BE2C (cell line): ENCODE data around the gene EFCC1.

Source experiments
- DNase-seq: peaks from one replicate; pipeline ENCODE4 v3.0.0-alpha.2; 2020
- H3K27me3 ChIP-seq: fragments of 250-450 bp; sonication (Bioruptor Pico); 2 replicates; pipeline ENCODE4 v1.5.1; 2020; ENCODE audit warnings: mild to moderate bottlenecking
- H3K36me3 ChIP-seq: fragments of 250-450 bp; sonication (Bioruptor Pico); 2 replicates; pipeline ENCODE4 v1.5.1; 2020; ENCODE audit warnings: mild to moderate bottlenecking
- H3K4me1 ChIP-seq: fragments of 250-450 bp; sonication (Bioruptor Pico); 2 replicates; pipeline ENCODE4 v1.5.1; 2020
- H3K4me3 ChIP-seq: 2 replicates; pipeline ENCODE4 v1.5.1; 2011; ENCODE audit warnings: low read depth, low read length
- H3K9me3 ChIP-seq: fragments of 250-450 bp; sonication (Bioruptor Pico); 2 replicates; pipeline ENCODE4 v1.5.1; 2020
- TF ChIP-seq, protein P1 (sequence below): IDR thresholded peaks from 2 replicates; pipeline ENCODE4 v1.5.1; 2012; ENCODE audit warnings: mild to moderate bottlenecking, low read depth, low read length

EFCC1 gene

DNA sequence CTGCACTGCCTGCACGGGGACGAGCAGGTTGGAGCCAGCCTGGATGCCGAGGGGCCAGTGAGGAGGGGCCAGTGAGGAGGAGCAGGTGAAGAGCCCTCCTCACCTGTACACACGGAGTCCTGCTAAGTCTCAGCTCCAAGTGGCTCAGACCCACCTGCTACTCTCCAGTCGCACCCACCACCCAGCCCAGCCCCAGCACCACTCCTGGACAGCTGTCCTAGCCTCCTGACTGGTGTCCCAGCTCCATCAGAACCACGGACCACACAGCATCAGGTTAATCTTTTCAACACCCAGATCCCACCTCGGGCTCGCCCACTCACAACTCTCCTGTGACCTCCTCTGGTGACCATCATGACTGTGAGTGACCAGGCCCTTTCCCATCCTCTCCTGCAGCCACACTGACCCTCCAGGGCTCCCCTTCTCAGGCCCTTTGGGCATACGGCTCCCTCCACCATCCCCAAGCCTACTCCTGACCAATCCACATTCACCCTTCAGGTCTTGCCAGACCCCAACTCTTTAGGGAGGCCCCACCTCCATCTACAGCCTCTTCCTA, 13.8 kb downstream of the EFCC1 start:
- Histone ChIP-seq H3K4me1 (peaks cover 5% of the 10 kb centered on the region; the same call in 1 of the 2 replicates), H3K4me3 (no peak overlapping the region), H3K9me3 (no peaks in the 10 kb centered on the region), H3K36me3 (no peaks in the 10 kb centered on the region), H3K27me3 (no peaks in the 10 kb centered on the region)
- TF ChIP-seq, protein P1, sequence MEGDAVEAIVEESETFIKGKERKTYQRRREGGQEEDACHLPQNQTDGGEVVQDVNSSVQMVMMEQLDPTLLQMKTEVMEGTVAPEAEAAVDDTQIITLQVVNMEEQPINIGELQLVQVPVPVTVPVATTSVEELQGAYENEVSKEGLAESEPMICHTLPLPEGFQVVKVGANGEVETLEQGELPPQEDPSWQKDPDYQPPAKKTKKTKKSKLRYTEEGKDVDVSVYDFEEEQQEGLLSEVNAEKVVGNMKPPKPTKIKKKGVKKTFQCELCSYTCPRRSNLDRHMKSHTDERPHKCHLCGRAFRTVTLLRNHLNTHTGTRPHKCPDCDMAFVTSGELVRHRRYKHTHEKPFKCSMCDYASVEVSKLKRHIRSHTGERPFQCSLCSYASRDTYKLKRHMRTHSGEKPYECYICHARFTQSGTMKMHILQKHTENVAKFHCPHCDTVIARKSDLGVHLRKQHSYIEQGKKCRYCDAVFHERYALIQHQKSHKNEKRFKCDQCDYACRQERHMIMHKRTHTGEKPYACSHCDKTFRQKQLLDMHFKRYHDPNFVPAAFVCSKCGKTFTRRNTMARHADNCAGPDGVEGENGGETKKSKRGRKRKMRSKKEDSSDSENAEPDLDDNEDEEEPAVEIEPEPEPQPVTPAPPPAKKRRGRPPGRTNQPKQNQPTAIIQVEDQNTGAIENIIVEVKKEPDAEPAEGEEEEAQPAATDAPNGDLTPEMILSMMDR = no peak
- DNase-seq = no peak

- TF ChIP-seq, protein P1 = no peak
- Histone ChIP-seq H3K4me1 (peaks cover 5% of the 10 kb centered on the region; the same call in 1 of the 2 replicates), H3K36me3 (no peaks in the 10 kb centered on the region), H3K9me3 (no peaks in the 10 kb centered on the region), H3K4me3 (no peak overlapping the region), H3K27me3 (no peaks in the 10 kb centered on the region)
- DNase-seq = no peak
Observed at GRCh38 chr3:129015388-129016105, 14.4 kb downstream of the EFCC1 start.

- no peaks in the 10 kb centered on the region for H3K27me3 ChIP-seq
- TF ChIP-seq, protein P1 = no peak; the same call in 1 of the 2 replicates
- H3K36me3 ChIP-seq = no peaks in the 10 kb centered on the region
- H3K9me3 ChIP-seq = no peaks in the 10 kb centered on the region
- DNase-seq = peak; percentile 52
- H3K4me3 ChIP-seq = no peak overlapping the region
- peaks cover 5% of the 10 kb centered on the region; the same call in 1 of the 2 replicates for H3K4me1 ChIP-seq
Observed at GRCh38 chr3:129016356-129016719, 15.2 kb downstream of the EFCC1 start.

DNA sequence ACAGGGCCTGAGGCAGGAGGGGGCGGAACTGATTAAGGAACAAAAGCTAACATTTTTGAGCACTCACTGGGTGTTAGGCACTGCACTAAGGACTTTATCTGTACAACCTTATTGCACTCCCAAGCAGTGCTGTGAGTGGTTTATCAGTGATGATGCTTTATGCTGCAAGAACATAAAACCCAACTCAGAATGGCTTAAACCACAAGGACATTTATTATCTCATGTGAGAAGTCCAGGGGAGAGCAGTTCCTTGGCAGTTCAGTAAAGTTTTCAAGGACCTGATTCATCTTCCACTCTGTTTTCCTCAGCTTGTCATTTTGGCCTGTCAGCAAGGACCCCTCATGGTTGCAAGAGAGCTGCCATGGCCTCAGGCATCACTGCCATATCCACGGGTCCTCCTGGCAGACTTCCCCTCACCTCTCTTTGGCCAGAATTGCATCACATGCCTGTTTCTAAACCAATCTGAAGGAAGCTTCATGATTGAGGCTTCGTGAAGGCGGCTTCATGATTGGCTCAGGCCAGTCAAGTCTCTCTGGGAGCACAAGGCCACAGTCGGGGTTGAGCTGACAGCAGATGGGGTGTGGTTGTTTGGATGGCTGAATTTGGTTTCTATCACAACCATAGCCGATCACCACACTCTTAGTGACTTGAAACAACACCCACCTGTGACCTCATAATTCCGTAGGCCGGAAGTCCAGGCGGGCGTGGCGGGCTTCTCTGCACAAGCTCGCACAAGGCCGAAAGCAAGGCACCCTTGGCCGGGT, 15.8 kb downstream of the EFCC1 start:
- DNase-seq = no peak
- Histone ChIP-seq H3K4me1 (peaks cover 5% of the 10 kb centered on the region; the same call in 1 of the 2 replicates), H3K27me3 (no peaks in the 10 kb centered on the region), H3K9me3 (no peaks in the 10 kb centered on the region), H3K4me3 (no peak overlapping the region), H3K36me3 (no peaks in the 10 kb centered on the region)
- TF ChIP-seq, protein P1 = no peak

GRCh38 chr3:129017484-129017899, 16.4 kb downstream of the EFCC1 start:
- DNase-seq = no peak
- Histone ChIP-seq H3K9me3 (no peaks in the 10 kb centered on the region), H3K27me3 (no peaks in the 10 kb centered on the region), H3K4me3 (no peak overlapping the region), H3K4me1 (peaks cover 5% of the 10 kb centered on the region; the same call in 1 of the 2 replicates), H3K36me3 (no peaks in the 10 kb centered on the region)
- TF ChIP-seq, protein P1 = no peak

GRCh38 chr3:129018271-129018670, 17.2 kb downstream of the EFCC1 start:
- DNase-seq = no peak
- TF ChIP-seq, protein P1 = no peak
- no peaks in the 10 kb centered on the region for H3K9me3 ChIP-seq
- no peaks in the 10 kb centered on the region for H3K27me3 ChIP-seq
- no peaks in the 10 kb centered on the region for H3K36me3 ChIP-seq
- no peak overlapping the region for H3K4me3 ChIP-seq
- H3K4me1 ChIP-seq = peaks cover 5% of the 10 kb centered on the region; the same call in 1 of the 2 replicates
